ENCODE data around the gene COPB2.

DNA sequence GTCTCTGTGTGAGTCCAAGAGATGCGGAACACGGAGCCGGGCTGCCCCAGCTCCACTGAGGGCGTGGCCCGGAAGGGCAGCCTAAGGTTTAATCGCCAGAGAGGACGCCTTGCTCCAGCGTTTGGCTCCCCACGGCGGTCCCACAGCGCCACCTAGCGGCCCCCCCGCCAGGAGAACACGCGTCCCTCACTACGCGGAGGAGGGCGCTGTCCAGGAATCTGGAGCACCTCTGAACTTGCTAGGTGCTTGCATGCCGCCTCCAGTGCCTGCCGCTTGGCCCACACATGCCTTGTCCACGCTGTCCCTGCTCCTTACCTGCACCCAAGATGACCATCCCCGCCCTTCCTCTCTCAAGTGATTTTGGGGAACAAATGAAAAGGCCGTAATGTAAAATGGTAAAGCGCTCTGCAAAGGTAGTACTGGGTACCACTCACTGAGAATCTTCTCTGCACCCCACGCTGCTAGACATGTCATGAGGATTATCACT, 60.0 kb downstream of the COPB2 start:
- TF ChIP-seq, protein P1, sequence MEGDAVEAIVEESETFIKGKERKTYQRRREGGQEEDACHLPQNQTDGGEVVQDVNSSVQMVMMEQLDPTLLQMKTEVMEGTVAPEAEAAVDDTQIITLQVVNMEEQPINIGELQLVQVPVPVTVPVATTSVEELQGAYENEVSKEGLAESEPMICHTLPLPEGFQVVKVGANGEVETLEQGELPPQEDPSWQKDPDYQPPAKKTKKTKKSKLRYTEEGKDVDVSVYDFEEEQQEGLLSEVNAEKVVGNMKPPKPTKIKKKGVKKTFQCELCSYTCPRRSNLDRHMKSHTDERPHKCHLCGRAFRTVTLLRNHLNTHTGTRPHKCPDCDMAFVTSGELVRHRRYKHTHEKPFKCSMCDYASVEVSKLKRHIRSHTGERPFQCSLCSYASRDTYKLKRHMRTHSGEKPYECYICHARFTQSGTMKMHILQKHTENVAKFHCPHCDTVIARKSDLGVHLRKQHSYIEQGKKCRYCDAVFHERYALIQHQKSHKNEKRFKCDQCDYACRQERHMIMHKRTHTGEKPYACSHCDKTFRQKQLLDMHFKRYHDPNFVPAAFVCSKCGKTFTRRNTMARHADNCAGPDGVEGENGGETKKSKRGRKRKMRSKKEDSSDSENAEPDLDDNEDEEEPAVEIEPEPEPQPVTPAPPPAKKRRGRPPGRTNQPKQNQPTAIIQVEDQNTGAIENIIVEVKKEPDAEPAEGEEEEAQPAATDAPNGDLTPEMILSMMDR (IDR thresholded peaks at IDR 0.05; ENCODE audit: extremely low read depth in 1 of 2, insufficient read depth in 1 of 2, low read depth in 1 of 2, low read length in 2 of 2) = peak; percentile 99
- TF ChIP-seq, protein P2, sequence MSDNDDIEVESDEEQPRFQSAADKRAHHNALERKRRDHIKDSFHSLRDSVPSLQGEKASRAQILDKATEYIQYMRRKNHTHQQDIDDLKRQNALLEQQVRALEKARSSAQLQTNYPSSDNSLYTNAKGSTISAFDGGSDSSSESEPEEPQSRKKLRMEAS (IDR thresholded peaks at IDR 0.05; ENCODE audit: insufficient read depth, insufficient read length) = no peak
